ENCODE measurements around the gene TGIF2LX. TPM values are rescaled to one million over a fixed set of nuclear protein-coding genes. Genes with fewer than 3 reads are reported as not detected.
"Not testable (repeated sequence)": the region's sequence is repeated elsewhere in the genome, so short reads cannot be mapped to it uniquely, and the experiment has no call there.

The TGIF2LX gene
- not detected for total RNA-seq
- not detected for polyA plus RNA-seq

GRCh38 chrX:89921665-89922064, at the start of gene TGIF2LX:
Gene TGIF2LX (plus strand): TSS chrX:89921908. CDS start chrX:89922086, 178 bp downstream.
- H3K4me1 ChIP-seq (ENCODE audit: insufficient read depth, low read length); H3K27me3 ChIP-seq (ENCODE audit: insufficient read depth, low read length); H3K4me3 ChIP-seq (ENCODE audit: low read length in 2 of 2); H3K4me1 Mint-ChIP-seq; H3K27me3 Mint-ChIP-seq; H3K36me3 ChIP-seq (ENCODE audit: insufficient read depth, low read length); CTCF ChIA-PET (ENCODE audit: partially characterized antibody); H3K9me3 Mint-ChIP-seq; H3K36me3 Mint-ChIP-seq; H3K9me3 ChIP-seq (ENCODE audit: control insufficient read depth in 1 of 2, low read length in 2 of 2); H3K4me3 Mint-ChIP-seq; POLR2A ChIA-PET (ENCODE audit: partially characterized antibody); H3K27ac ChIP-seq (ENCODE audit: low read depth, low read length); H3K27ac Mint-ChIP-seq; DNase-seq; intact Hi-C loops (cut with micrococcal nuclease): not testable (repeated sequence)

- H3K27ac Mint-ChIP-seq; H3K4me3 ChIP-seq (ENCODE audit: low read length in 2 of 2); H3K36me3 ChIP-seq (ENCODE audit: insufficient read depth, low read length); H3K4me1 Mint-ChIP-seq; POLR2A ChIA-PET (ENCODE audit: partially characterized antibody); H3K27ac ChIP-seq (ENCODE audit: low read depth, low read length); intact Hi-C loops (cut with micrococcal nuclease); H3K4me3 Mint-ChIP-seq; H3K4me1 ChIP-seq (ENCODE audit: insufficient read depth, low read length); DNase-seq; CTCF ChIA-PET (ENCODE audit: partially characterized antibody); H3K27me3 ChIP-seq (ENCODE audit: insufficient read depth, low read length); H3K9me3 Mint-ChIP-seq; H3K36me3 Mint-ChIP-seq; H3K27me3 Mint-ChIP-seq; H3K9me3 ChIP-seq (ENCODE audit: control insufficient read depth in 1 of 2, low read length in 2 of 2): not testable (repeated sequence)
These were observed 728 bp downstream of the TGIF2LX start for GRCh38 chrX:89922338-89922934.

GRCh38 chrX:89943077-89943476, 21.4 kb downstream of the TGIF2LX start:
- H3K4me1 ChIP-seq (ENCODE audit: insufficient read depth, low read length); intact Hi-C loops (cut with micrococcal nuclease); H3K27me3 ChIP-seq (ENCODE audit: insufficient read depth, low read length); H3K36me3 Mint-ChIP-seq; H3K9me3 ChIP-seq (ENCODE audit: control insufficient read depth in 1 of 2, low read length in 2 of 2); H3K4me1 Mint-ChIP-seq; POLR2A ChIA-PET (ENCODE audit: partially characterized antibody); H3K27me3 Mint-ChIP-seq; H3K4me3 Mint-ChIP-seq; H3K4me3 ChIP-seq (ENCODE audit: low read length in 2 of 2); H3K9me3 Mint-ChIP-seq; H3K27ac ChIP-seq (ENCODE audit: low read depth, low read length); H3K36me3 ChIP-seq (ENCODE audit: insufficient read depth, low read length); DNase-seq; H3K27ac Mint-ChIP-seq; CTCF ChIA-PET (ENCODE audit: partially characterized antibody): not testable (repeated sequence)

- POLR2A ChIA-PET (ENCODE audit: partially characterized antibody); DNase-seq; H3K27me3 Mint-ChIP-seq; H3K4me1 Mint-ChIP-seq; H3K4me1 ChIP-seq (ENCODE audit: insufficient read depth, low read length); H3K4me3 ChIP-seq (ENCODE audit: low read length in 2 of 2); H3K27me3 ChIP-seq (ENCODE audit: insufficient read depth, low read length); H3K36me3 ChIP-seq (ENCODE audit: insufficient read depth, low read length); H3K9me3 Mint-ChIP-seq; H3K36me3 Mint-ChIP-seq; H3K27ac ChIP-seq (ENCODE audit: low read depth, low read length); H3K9me3 ChIP-seq (ENCODE audit: control insufficient read depth in 1 of 2, low read length in 2 of 2); H3K27ac Mint-ChIP-seq; CTCF ChIA-PET (ENCODE audit: partially characterized antibody); H3K4me3 Mint-ChIP-seq; intact Hi-C loops (cut with micrococcal nuclease): not testable (repeated sequence)
These were observed 43.9 kb downstream of the TGIF2LX start for GRCh38 chrX:89965588-89965987.

Measured in CD4-positive, alpha-beta memory T cell (primary cell).